GM23248 (cell line): ENCODE data around the gene TTYH3. TPM values are rescaled to one million over a fixed set of nuclear protein-coding genes. Genes with fewer than 3 reads are reported as not detected.
"Not testable (repeated sequence)": the region's sequence is repeated elsewhere in the genome, so short reads cannot be mapped to it uniquely, and the experiment has no call there.

ENCODE experiments used
- DNase-seq: peaks from one replicate; pipeline ENCODE4 v3.0.0-alpha.2; 2015
- H2AFZ ChIP-seq: fragments of 200-600 bp; sonication (generic); 2 replicates; pipeline ENCODE4 v1.6.1; 2016; ENCODE audit warnings: antibody characterized with exemption
- H3F3A ChIP-seq: fragments of 200-600 bp; sonication (generic); 2 replicates; pipeline ENCODE4 v1.6.1; 2016; ENCODE audit warnings: mild to moderate bottlenecking, antibody characterized with exemption, mixed run types; ENCODE audit not compliant: insufficient read depth
- H3K27ac ChIP-seq: fragments of 200-600 bp; sonication (generic); 2 replicates; pipeline ENCODE4 v1.5.1; 2016; ENCODE audit warnings: mild to moderate bottlenecking
- H3K27me3 ChIP-seq: fragments of 200-600 bp; sonication (generic); replicated peaks from 2 replicates; pipeline ENCODE4 v1.6.1; 2016; ENCODE audit warnings: mild to moderate bottlenecking; ENCODE audit not compliant: insufficient read depth
- H3K36me3 ChIP-seq: fragments of 200-600 bp; sonication (generic); 2 replicates; pipeline ENCODE4 v1.6.1; 2016; ENCODE audit warnings: low read depth, mild to moderate bottlenecking
- H3K4me1 ChIP-seq: fragments of 200-600 bp; sonication (generic); 2 replicates; pipeline ENCODE4 v1.6.1; 2016; ENCODE audit warnings: mild to moderate bottlenecking; ENCODE audit not compliant: insufficient read depth
- H3K4me2 ChIP-seq: fragments of 200-600 bp; sonication (generic); one replicate; pipeline ENCODE4 v1.6.1; 2016; ENCODE audit warnings: mild to moderate bottlenecking; ENCODE audit not compliant: unreplicated experiment
- H3K4me3 ChIP-seq: fragments of 200-600 bp; sonication (generic); 2 replicates; pipeline ENCODE4 v1.5.1; 2016; ENCODE audit warnings: mild to moderate bottlenecking
- H3K79me2 ChIP-seq: fragments of 200-600 bp; sonication (generic); 2 replicates; pipeline ENCODE4 v1.6.1; 2016; ENCODE audit warnings: mild to moderate bottlenecking; ENCODE audit not compliant: insufficient read depth
- H3K9ac ChIP-seq: fragments of 200-600 bp; sonication (generic); 2 replicates; pipeline ENCODE4 v1.6.1; 2016; ENCODE audit warnings: mild to moderate bottlenecking
- H3K9me2 ChIP-seq: fragments of 200-600 bp; sonication (generic); 2 replicates; pipeline ENCODE4 v1.6.1; 2016; ENCODE audit warnings: mixed run types, mild to moderate bottlenecking, moderate library complexity; ENCODE audit not compliant: insufficient read depth
- H3K9me3 ChIP-seq: fragments of 200-600 bp; sonication (generic); one replicate; pipeline ENCODE4 v1.6.1; 2017; ENCODE audit warnings: low read depth
- H4K20me1 ChIP-seq: fragments of 200-600 bp; sonication (generic); 2 replicates; pipeline ENCODE4 v1.6.0; 2016; ENCODE audit not compliant: insufficient read depth
- EZH2 ChIP-seq: fragments of 200-600 bp; sonication (generic); IDR thresholded peaks from 2 replicates; pipeline ENCODE4 v1.6.1; 2018; ENCODE audit warnings: antibody characterized with exemption, mild to moderate bottlenecking; ENCODE audit not compliant: insufficient read depth, poor library complexity, severe bottlenecking
- EZH2phosphoT487 ChIP-seq: fragments of 200-600 bp; sonication (generic); IDR thresholded peaks from 2 replicates; pipeline ENCODE4 v1.6.1; 2018; ENCODE audit warnings: antibody characterized with exemption, moderate library complexity, mild to moderate bottlenecking, low read depth; ENCODE audit not compliant: insufficient read depth
- WGBS, 2 experiments: methylation state at CpG; one replicate each; pipeline ENCODE4 v1.1.6; 2015 to 2017; ENCODE audit warnings: low lambda C conversion rate in 2 of 2, low coverage in 1 of 2; ENCODE audit errors: missing lambda C conversion rate in 2 of 2; 5-methylcytosine and 5-hydroxymethylcytosine counted together
- in situ Hi-C: fragments of 300-500 bp; cut with MboI; formaldehyde crosslinking; loops from 2 replicates; pipeline ENCODE4 v1.15.0; 2020
- polyA plus RNA-seq: library from polyadenylated mRNA; unstranded; fragments of >200 nt; fragmentation: Nextera tagmentation; extraction: Ambion mirVana; gene quantifications from 2 replicates; pipeline ENCODE4 v1.2.1, GENCODE V29; 2016
- total RNA-seq: library from RNA; depleted of rRNA; stranded (reverse); fragments of >200 nt; shearing (Covaris generic); gene quantifications from 2 replicates; pipeline ENCODE4 v1.2.3, GENCODE V29; 2014

TTYH3 gene
- total and polyA plus RNA-seq, 2 experiments from 2014 or later: 25.3 to 46.0 TPM

GRCh38 chr7:2668401-2668800 lies 36.6 kb downstream of the TTYH3 start:
- Histone ChIP-seq H3K9ac (no peak overlapping the region), H3K4me3 (no peak overlapping the region), H3K36me3 (no peaks in the 10 kb centered on the region), H3K27ac (no peak overlapping the region), H3F3A (no peaks in the 10 kb centered on the region), H2AFZ (no peak overlapping the region), H3K9me2 (no peaks in the 10 kb centered on the region), H3K27me3 (no peaks in the 10 kb centered on the region), H3K4me2 (no peak overlapping the region), H3K9me3 (no peaks in the 10 kb centered on the region), H3K79me2 (no peaks in the 10 kb centered on the region), H4K20me1 (no peaks in the 10 kb centered on the region), H3K4me1 (no peaks in the 10 kb centered on the region)
- peak; percentile 35 for DNase-seq
- TF ChIP-seq EZH2phosphoT487 (no peak), EZH2 (no peak)
- in situ Hi-C loops: no loop called here
- 87 to 91% methylated on average over 6 of the region's 6 CpGs for WGBS, 2 experiments

GRCh38 chr7:2670171-2670570 lies 38.4 kb downstream of the TTYH3 start:
- TF ChIP-seq EZH2phosphoT487 (no peak), EZH2 (no peak)

GRCh38 chr7:2670720-2671391 lies 39.1 kb downstream of the TTYH3 start:
- WGBS, 2 experiments: 15 to 19% methylated on average over 25 of the region's 25 CpGs
- Histone ChIP-seq H4K20me1 (no peaks in the 10 kb centered on the region), H3F3A (no peaks in the 10 kb centered on the region), H3K9me2 (no peaks in the 10 kb centered on the region), H3K4me2 (no peak overlapping the region), H3K4me1 (no peaks in the 10 kb centered on the region), H3K9ac (no peak overlapping the region), H2AFZ (no peak overlapping the region), H3K79me2 (no peaks in the 10 kb centered on the region), H3K27me3 (no peaks in the 10 kb centered on the region), H3K36me3 (no peaks in the 10 kb centered on the region), H3K27ac (no peak overlapping the region), H3K9me3 (no peaks in the 10 kb centered on the region), H3K4me3 (no peak overlapping the region)
- DNase-seq: peak; percentile 87
- in situ Hi-C loops: no loop called here
- TF ChIP-seq EZH2phosphoT487 (no peak), EZH2 (no peak)

More at GRCh38 chr7:2670171-2670570, 38.4 kb downstream of the TTYH3 start:
- no peak overlapping the region for H3K27ac ChIP-seq
- no peaks in the 10 kb centered on the region for H3K9me2 ChIP-seq
- H3F3A ChIP-seq: no peaks in the 10 kb centered on the region
- in situ Hi-C loops: no loop called here
- no peaks in the 10 kb centered on the region for H3K4me1 ChIP-seq
- no peaks in the 10 kb centered on the region for H3K36me3 ChIP-seq
- 70 to 77% methylated on average over 10 to 13 of the region's 13 CpGs for WGBS, 2 experiments
- no peak overlapping the region for H3K4me2 ChIP-seq
- no peak overlapping the region for H3K9ac ChIP-seq
- no peak overlapping the region for H3K4me3 ChIP-seq
- H3K79me2 ChIP-seq: no peaks in the 10 kb centered on the region
- H3K27me3 ChIP-seq: no peaks in the 10 kb centered on the region
- H3K9me3 ChIP-seq: no peaks in the 10 kb centered on the region
- no peaks in the 10 kb centered on the region for H4K20me1 ChIP-seq
- no peak for DNase-seq
- no peak overlapping the region for H2AFZ ChIP-seq

- H3F3A ChIP-seq, H3K4me3 ChIP-seq, H3K79me2 ChIP-seq, H3K9ac ChIP-seq, H3K27me3 ChIP-seq, H3K4me2 ChIP-seq, H3K9me3 ChIP-seq, H4K20me1 ChIP-seq, H3K27ac ChIP-seq, H2AFZ ChIP-seq, H3K4me1 ChIP-seq, H3K36me3 ChIP-seq, H3K9me2 ChIP-seq, DNase-seq, in situ Hi-C loops: not testable (repeated sequence)
- WGBS, 2 experiments: 49 to 53% methylated on average over 6 of the region's 6 CpGs
Observed at GRCh38 chr7:2673214-2673613, 41.4 kb downstream of the TTYH3 start.

GRCh38 chr7:2673934-2674333 lies 42.1 kb downstream of the TTYH3 start:
- Histone ChIP-seq H3K9ac (no peak overlapping the region), H3K4me1 (no peaks in the 10 kb centered on the region), H3K27me3 (no peaks in the 10 kb centered on the region), H4K20me1 (no peaks in the 10 kb centered on the region), H3K4me2 (no peak overlapping the region), H3K9me3 (no peaks in the 10 kb centered on the region), H2AFZ (no peak overlapping the region), H3K27ac (no peak overlapping the region), H3K79me2 (no peaks in the 10 kb centered on the region), H3K4me3 (no peak overlapping the region), H3F3A (no peaks in the 10 kb centered on the region), H3K36me3 (no peaks in the 10 kb centered on the region), H3K9me2 (no peaks in the 10 kb centered on the region)
- in situ Hi-C loops: no loop called here
- TF ChIP-seq EZH2 (no peak), EZH2phosphoT487 (no peak)
- no peak for DNase-seq
